Suprapubic skin (tissue), 3 donors: ENCODE results near the gene QPCT.

ENCODE experiments used
- CTCF ChIP-seq, 2 donors: fragments of 200-600 bp in 1 of 2; fragments of 450-650 bp in 1 of 2; sonication (generic) in 1 of 2; IDR thresholded peaks; one replicate each; pipeline ENCODE4 v1.5.1; 2016 to 2019; ENCODE audit warnings: antibody characterized with exemption in 2 of 2, mild to moderate bottlenecking in 1 of 2, moderate library complexity in 1 of 2
- EP300 ChIP-seq: sonication (generic); formaldehyde crosslinking; IDR thresholded peaks from one replicate; pipeline ENCODE4 v1.6.1; 2017; ENCODE audit warnings: antibody characterized with exemption
- POLR2A ChIP-seq, 2 donors: fragments of 450-650 bp; IDR thresholded peaks; one replicate each; pipeline ENCODE4 v1.6.1; 2017; ENCODE audit warnings: antibody characterized with exemption in 2 of 2, mild to moderate bottlenecking in 2 of 2, moderate library complexity in 2 of 2

GRCh38 chr2:37375741-37376288 is 31.4 kb downstream of the QPCT start:
- TF ChIP-seq POLR2A (IDR thresholded peaks at IDR 0.05) (no peak), CTCF (IDR thresholded peaks at IDR 0.05) (no peak), EP300 (no peak)
